Left kidney (tissue), 8 donors: Measurements from ENCODE around the gene MAFF. TPM values are rescaled to one million over a fixed set of nuclear protein-coding genes. Genes with fewer than 3 reads are reported as not detected.
A peak's percentile ranks its signal among the peaks of the same experiment; 100 is the strongest.
"Not testable (repeated sequence)": the region's sequence is repeated elsewhere in the genome, so short reads cannot be mapped to it uniquely, and the experiment has no call there.

Experiments used
- DNase-seq: peaks from one replicate; pipeline ENCODE4 v3.0.0-alpha.2; 2013
- long read RNA-seq, 8 donors: transcript quantifications; one replicate each; lab custom pipeline, GENCODE V29; 2026
- polyA plus RNA-seq: library from polyadenylated mRNA; unstranded; fragments of 120-200 nt; gene quantifications from one replicate; pipeline ENCODE4 v1.2.1, GENCODE V29; 2013; ENCODE audit not compliant: insufficient read length

Gene MAFF
- 2.2 TPM for polyA plus RNA-seq
- long read RNA-seq, donor 1, partial matches to known transcripts: 91 of 226 reads
- long read RNA-seq, donor 1, other reads (novel, unspliced or antisense): 133 of 226 reads
- long read RNA-seq, donor 2, partial matches to known transcripts: 51 of 97 reads
- long read RNA-seq, donor 2, other reads (novel, unspliced or antisense): 45 of 97 reads
- long read RNA-seq, donor 3, partial matches to known transcripts: 0 of 1 reads
- long read RNA-seq, donor 3, other reads (novel, unspliced or antisense): 0 of 1 reads
- long read RNA-seq, donor 4, partial matches to known transcripts: 0 of 1 reads
- long read RNA-seq, donor 4, other reads (novel, unspliced or antisense): 0 of 1 reads
- long read RNA-seq, donor 5: 0 reads
- long read RNA-seq, donor 6, partial matches to known transcripts: 0 of 2 reads
- long read RNA-seq, donor 6, other reads (novel, unspliced or antisense): 0 of 2 reads
- long read RNA-seq, donor 7, partial matches to known transcripts: 34 of 65 reads
- long read RNA-seq, donor 7, other reads (novel, unspliced or antisense): 29 of 65 reads
- long read RNA-seq, donor 8, partial matches to known transcripts: 0 of 1 reads
- long read RNA-seq, donor 8, other reads (novel, unspliced or antisense): 0 of 1 reads

GRCh38 chr22:38201711-38202436 lies at the start of gene MAFF:
MAFF (plus strand) TSS chr22:38201994; CDS start chr22:38213854, 11,860 bp downstream.
- peak; percentile 95 for DNase-seq

DNA sequence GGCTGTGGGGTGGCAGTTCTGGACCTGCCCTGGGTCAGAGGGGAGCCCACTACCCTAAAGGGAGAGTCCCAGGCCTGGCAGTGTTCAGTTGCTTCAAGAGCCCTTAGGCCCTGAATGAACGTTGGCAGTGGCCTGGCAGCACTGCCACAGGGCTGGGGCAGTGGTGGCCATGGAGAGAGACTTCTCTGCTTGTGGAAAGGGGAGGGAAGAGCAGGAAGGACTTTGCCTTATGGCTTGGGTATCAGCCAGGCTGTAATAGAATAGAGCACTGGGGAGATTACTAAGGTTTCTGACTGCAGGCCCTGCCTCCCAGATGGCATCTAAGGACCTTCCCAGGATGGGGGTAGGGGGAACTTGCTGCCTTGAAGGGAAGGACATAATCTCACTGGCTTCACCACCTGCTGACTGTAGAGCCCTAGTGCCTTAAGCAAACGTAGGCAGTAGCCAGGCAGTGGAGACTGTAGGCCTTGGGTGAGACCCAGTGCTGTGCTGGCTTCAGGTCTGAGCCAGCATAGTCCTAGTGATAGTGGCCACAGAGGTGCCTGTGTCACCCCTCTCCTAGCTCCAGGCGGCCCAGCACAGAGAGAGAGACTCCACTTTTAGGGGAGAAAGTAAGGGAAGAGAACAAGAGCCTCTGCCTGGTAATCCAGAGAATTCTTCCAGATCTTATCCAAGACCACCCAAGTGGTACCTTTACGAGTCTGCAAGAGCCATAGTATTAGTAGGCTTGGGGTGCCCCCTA lies 47.8 kb upstream of the MAFF start:
- no peak for DNase-seq

DNA sequence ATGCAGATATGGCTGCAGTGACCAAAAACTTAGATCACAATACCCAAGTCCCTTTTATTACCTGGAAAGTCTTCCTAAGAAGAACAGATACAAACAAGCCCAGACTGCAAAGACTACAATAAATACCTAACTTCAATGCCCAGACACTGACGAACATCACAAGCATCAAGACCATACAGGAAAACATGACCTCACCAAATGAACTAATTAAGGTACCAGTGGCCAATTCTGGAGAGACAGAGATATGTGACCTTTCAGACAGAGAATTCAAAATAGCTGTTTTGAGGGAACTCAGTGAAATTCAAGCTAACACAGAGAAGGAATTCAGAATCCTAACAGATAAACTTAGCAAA lies 47.3 kb upstream of the MAFF start:
- DNase-seq: not testable (repeated sequence)

DNA sequence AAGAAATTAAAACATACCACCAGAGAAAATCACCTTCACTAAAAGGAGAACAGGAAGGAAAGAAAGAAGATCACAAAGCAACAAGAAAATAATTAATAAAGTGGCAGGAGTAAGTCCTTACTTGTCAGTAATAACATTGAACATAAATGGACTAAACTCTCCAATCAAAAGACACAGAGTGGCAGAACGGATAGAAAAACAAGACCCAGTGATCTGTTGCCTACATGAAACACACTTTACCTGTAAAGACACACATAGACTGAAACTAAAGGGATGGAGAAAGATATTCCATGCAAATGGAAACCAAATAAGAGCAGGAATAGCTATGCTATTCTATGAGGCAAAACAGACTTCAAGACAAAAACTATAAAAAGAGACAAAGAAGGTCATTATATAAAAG lies 46.1 kb upstream of the MAFF start:
- DNase-seq: no peak

- no peak for DNase-seq
Measured at GRCh38 chr22:38162881-38163843, 38.6 kb upstream of the MAFF start.

GRCh38 chr22:38163844-38164550 lies 37.8 kb upstream of the MAFF start:
- DNase-seq: no peak

- DNase-seq: no peak
Measured at GRCh38 chr22:38164551-38164918, 37.3 kb upstream of the MAFF start.

DNA sequence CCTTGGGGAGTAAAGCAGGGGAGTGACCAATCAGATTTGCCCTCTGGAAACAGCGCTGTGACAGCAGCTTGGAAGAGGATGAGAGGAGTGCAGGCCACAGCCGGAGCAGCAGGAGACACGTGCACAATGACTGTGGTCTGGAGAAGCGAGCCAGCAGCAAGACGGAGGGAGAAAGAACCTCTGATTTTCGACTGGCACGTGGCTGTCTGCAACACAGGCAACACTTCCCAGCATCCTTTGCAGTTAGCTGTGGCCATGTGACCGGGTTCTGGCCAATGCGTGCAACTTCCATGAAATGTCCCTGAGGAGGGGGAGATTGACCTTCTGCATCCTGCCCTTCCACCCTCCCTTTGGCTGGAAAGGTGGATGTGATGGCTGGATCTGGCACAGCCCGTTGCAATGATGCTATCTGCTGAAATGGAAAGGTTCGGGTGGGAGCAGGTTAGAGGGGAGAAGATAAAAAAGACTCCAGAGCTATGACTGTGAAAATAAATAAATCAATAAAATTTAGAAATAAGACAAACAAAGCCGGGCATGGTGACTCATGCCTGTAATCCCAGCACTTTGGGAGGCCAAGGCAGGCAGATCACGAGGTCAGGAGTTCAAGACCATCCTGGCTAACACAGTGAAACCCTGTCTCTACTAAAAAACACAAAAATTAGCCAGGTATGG lies 35.7 kb upstream of the MAFF start:
- DNase-seq: no peak

GRCh38 chr22:38167988-38168407 lies 33.8 kb upstream of the MAFF start:
- no peak for DNase-seq

DNA sequence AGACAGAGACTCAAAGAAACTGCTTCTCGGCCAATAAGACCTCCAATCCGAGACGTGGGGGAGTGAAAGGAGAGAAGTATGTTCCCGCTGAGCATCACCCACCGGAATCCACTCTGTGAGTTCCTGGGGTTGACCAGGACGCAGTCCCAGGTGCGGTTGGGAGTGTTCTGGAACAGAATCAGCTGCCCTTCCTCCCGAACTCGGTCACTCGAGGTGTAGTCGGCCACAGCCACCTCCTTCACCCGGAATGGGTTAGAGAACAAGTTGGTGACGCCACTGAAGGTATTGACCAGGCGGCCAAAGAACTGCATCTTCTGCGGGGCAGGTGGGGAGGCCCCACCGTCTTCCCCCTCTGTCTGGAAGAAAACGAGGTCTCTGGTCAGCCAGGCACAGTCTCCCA lies 32.7 kb upstream of the MAFF start:
- DNase-seq: no peak

- no peak for DNase-seq
Measured at GRCh38 chr22:38170469-38170868, 31.3 kb upstream of the MAFF start.

DNA sequence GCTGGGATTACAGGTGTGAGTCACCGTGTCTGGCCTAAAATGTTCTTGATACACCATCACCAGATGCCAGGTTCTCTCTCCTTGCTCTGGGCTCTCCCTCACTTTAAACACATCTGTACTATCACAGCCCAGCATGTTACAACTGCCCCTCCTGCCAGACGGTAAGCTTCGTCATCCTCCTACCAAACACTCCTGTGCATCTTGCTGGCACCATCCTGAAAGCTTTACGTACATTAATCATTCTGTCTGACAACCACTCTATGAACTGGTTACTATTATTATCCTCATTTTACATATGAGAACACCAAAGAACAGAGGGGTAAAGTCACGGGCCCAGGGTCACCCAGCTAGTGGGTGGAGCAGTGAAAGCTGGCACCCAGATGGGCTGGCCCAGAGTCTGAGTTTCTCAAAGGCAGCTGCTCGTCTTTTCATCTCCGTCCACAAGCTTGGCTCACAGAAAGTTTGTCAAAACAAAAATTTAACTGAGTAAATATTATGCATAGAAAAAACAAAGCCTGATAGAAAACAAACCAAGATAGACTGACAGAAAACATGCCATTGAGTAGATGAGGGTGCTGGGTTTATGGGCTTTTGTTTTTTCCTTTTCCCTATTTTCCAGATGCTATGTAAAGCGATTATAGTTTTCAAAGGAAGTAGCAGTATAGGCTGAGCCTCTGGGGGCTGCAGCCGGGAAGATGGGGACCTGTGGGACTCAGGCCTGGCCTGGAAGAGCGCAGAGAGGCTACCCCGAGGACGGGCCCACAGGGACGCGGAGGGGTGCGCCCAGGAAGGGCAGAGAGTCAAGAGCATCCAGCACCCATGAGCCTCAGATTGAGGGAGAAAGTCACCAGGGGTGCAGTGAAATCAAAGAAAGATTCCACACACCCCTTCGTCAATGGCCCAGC lies 29.6 kb upstream of the MAFF start:
- no peak for DNase-seq

DNA sequence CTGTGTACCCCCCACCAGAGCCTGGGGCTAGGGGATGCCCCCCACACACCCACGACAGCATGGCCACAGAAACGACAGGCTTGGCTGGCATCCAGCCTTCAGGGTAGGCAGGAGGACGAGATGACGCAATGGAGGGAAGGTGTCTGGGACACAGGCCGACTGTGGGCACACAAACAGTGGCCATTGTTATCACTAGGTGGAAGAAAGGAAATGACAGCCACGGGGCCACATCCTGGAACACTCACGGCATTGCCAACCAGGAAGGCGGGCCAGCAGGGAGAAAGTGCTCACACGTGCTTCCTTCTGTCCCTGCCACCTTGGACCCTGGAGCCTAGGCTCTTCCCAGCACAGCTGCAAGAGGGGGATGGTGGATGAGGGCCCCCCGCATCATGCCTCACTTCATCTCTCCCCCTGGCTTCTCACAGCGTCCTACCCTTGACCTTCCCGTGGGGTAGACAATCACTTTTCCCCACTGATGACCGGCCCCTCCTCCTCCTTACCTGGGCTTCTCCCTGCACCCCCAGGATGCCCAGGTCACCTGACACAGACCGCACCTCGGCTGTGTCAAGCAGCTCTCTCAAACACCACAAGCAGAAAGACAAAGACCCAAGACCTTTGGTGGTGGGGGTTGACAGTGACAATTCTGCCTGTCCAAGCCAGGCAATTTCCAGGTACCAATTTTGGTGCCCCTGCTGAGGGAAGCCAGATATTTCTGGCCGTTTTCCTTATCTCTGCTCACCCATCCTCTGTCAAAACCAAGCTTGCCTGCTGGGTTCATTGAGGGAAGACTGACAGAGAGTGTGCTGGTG lies 28.8 kb upstream of the MAFF start:
- DNase-seq: no peak

GRCh38 chr22:38173641-38173906 lies 28.2 kb upstream of the MAFF start:
- DNase-seq: no peak

DNA sequence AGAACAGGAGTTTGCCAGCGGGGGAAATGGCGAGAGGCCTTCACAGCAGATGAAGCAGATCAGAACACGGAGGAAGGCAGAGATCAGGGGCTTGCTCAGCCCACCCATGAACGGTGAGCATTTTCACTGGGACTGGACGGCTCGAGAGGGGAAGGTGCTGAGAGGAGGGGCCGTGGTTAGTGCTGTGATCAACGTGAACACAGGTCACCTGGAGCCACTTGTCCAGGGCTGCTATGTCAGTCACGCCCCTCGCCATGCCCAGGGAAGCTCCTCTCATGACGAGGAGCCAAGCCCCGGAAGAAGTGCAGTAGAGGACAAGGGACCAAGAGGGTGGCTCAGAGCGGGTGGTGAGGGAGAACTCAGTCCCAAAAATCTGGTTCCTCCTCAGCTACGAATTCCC lies 27.2 kb upstream of the MAFF start:
- no peak for DNase-seq

DNA sequence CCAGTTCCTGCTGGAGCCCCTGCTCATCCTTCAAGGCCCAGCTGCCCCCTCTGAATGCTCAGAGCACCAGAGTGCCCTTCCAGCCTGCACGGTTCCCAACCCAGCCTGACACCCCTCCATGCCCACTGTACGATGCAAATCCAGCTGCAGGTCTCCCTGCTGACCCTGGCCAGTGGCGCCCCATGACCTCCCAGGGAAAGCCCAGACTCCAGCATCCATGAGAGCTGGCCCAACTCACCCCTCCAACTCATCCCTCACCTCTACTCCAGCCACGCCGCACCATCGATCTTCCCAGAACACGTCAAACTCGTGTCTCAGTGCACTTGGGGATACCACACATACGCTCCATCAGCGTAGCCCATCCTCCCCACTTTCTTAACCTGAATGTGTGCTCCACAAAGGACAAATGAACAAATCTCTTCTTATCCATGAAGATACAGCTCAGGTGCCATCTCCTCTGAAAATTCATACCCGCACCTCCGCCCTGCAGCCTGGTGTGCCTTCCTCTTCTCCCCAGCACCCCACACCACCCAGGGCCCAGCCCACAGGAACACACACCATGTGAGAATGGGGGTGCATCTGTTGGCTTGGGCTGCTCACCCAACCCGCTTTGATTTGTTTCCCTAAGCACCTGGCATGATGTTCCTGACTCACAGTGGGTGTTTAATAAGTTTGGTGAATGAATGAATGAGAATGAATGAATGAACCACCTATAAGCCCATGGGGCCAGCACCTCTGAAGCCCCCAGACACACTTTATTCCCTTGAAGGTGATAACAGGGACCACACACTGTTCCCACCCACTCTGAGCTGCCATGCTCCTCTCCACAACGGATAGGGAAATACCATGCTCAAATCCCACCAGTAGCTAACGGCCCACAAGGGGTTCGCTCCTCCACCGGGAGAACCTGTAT lies 26.3 kb upstream of the MAFF start:
- no peak for DNase-seq

- no peak for DNase-seq
Measured at GRCh38 chr22:38176170-38176741, 25.5 kb upstream of the MAFF start.
